Osteocyte (in vitro differentiated cells): Measurements from ENCODE around the gene PLEKHF1. TPM values are rescaled to one million over a fixed set of nuclear protein-coding genes. Genes with fewer than 3 reads are reported as not detected.

Source experiments
- DNase-seq: peaks from one replicate; pipeline ENCODE4 v3.0.0; 2021; ENCODE audit warnings: mixed read lengths; ENCODE audit not compliant: unreplicated experiment; ENCODE audit errors: extremely low spot score
- H3K27ac Mint-ChIP-seq: one replicate; pipeline ENCODE4 v1.8.0; 2021; ENCODE audit warnings: mild to moderate bottlenecking, mixed read lengths; ENCODE audit not compliant: unreplicated experiment
- H3K27me3 Mint-ChIP-seq: one replicate; pipeline ENCODE4 v1.8.0; 2021; ENCODE audit warnings: mixed read lengths; ENCODE audit not compliant: unreplicated experiment
- H3K36me3 Mint-ChIP-seq: one replicate; pipeline ENCODE4 v1.8.0; 2021; ENCODE audit warnings: mixed read lengths; ENCODE audit not compliant: unreplicated experiment
- H3K4me1 Mint-ChIP-seq: one replicate; pipeline ENCODE4 v1.8.0; 2021; ENCODE audit warnings: mixed read lengths; ENCODE audit not compliant: unreplicated experiment
- H3K4me3 Mint-ChIP-seq: one replicate; pipeline ENCODE4 v1.8.0; 2021; ENCODE audit warnings: mild to moderate bottlenecking, moderate library complexity, mixed read lengths; ENCODE audit not compliant: unreplicated experiment
- H3K9me3 Mint-ChIP-seq: one replicate; pipeline ENCODE4 v1.8.0; 2021; ENCODE audit warnings: mixed read lengths; ENCODE audit not compliant: unreplicated experiment
- total RNA-seq: library from RNA; stranded (reverse); gene quantifications from 2 replicates; pipeline ENCODE4 v1.2.1, GENCODE V29; 2021
- TF ChIP-seq, protein P1 (sequence below): fragments of 200-600 bp; sonication (generic); IDR thresholded peaks from 2 replicates; pipeline ENCODE4 v1.5.0; 2021; ENCODE audit warnings: antibody characterized with exemption, mild to moderate bottlenecking, moderate library complexity

The PLEKHF1 gene
- total RNA-seq, 1 donor from 2014 or later: 27.3 TPM

DNA sequence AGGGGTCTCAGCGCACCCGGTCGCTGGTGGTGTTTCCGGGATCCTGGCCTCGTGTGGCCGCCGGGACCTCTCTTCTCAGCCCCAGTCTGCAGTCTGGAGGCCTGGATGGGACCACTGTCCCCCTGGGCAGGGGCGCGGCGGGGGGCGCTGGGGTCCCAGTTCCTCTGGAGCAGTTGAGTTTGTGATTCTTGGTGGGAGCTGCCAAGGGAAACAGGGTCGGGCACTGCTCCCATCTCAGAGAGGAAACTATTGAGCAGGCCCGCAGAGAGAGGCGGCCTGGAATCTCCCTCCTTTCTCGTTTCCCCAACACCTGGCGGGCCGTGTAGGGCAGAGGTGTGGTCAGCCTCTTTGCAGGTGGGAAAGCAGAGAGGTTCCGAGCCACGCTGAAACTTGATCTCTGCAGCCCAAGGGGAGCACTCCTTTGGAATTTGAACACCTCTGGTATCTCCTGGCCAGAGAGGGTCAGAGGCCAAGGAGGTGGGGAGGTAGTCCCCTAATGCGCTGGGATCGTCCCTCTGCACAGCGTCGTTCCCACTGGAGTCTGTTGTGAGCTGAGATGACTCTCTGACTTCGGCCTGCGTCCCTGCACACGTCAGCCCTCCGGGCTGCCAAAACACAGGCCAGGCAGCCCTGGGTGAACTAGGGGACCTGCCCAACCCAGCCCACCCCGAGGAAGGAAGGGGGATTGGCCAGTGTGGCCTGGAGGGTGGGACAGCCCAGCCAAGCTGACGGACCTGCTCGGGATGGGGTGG, 741 bp downstream of the PLEKHF1 start:
- TF ChIP-seq, protein P1, sequence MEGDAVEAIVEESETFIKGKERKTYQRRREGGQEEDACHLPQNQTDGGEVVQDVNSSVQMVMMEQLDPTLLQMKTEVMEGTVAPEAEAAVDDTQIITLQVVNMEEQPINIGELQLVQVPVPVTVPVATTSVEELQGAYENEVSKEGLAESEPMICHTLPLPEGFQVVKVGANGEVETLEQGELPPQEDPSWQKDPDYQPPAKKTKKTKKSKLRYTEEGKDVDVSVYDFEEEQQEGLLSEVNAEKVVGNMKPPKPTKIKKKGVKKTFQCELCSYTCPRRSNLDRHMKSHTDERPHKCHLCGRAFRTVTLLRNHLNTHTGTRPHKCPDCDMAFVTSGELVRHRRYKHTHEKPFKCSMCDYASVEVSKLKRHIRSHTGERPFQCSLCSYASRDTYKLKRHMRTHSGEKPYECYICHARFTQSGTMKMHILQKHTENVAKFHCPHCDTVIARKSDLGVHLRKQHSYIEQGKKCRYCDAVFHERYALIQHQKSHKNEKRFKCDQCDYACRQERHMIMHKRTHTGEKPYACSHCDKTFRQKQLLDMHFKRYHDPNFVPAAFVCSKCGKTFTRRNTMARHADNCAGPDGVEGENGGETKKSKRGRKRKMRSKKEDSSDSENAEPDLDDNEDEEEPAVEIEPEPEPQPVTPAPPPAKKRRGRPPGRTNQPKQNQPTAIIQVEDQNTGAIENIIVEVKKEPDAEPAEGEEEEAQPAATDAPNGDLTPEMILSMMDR: no peak
- peak overlapping the region; percentile 89 for H3K4me3 Mint-ChIP-seq
- no peaks in the 10 kb centered on the region for H3K9me3 Mint-ChIP-seq
- H3K27ac Mint-ChIP-seq: peak overlapping the region; percentile 79
- H3K27me3 Mint-ChIP-seq: no peaks in the 10 kb centered on the region
- peaks cover 73% of the 10 kb centered on the region for H3K4me1 Mint-ChIP-seq
- peaks cover 12% of the 10 kb centered on the region for H3K36me3 Mint-ChIP-seq
- DNase-seq: no peak

DNA sequence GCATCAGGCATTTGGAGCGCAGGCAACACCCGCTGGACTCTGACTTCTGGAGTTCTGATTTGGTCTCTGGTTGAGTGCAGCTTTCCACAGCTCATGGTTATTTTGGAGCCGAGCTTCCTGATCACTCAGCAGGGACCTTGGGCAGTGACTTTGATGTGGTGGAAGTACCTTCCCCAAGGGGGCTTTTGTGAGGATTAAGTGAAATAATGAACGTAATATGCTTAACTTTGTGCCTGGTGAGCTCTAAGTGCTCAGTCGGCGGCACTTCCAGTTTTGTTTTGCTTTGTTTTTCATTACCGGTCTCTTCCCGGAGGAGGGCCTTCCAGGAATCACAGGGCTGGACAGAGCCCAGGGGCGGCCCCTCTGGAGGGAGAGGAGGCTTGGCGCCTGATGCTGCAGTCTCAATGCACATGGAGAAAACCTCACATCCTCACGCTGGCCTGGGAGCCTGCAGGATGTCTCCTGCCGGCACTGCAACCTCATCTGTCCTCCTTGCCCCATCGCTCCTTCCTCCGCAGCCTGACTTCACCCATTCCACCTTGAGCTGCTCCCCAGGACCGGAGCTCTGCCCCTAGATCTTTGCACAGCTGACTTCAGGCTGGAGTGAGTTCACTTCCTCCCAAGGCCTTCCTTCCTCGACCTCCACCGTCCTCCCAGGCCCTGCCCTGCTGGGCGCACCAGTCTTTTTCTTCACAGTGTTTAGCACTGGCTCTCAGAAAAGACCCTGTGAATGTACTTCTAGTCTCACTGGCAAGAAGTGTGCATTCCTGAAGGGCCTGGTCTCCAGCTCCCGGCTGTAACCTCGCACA, 1.5 kb downstream of the PLEKHF1 start:
- Mint-ChIP-seq H3K36me3 (peaks cover 19% of the 10 kb centered on the region), H3K9me3 (no peaks in the 10 kb centered on the region), H3K27ac (peak overlapping the region; percentile 79), H3K27me3 (no peaks in the 10 kb centered on the region), H3K4me3 (peak overlapping the region; percentile 89), H3K4me1 (peaks cover 74% of the 10 kb centered on the region)
- TF ChIP-seq, protein P1: no peak
- DNase-seq: no peak

DNA sequence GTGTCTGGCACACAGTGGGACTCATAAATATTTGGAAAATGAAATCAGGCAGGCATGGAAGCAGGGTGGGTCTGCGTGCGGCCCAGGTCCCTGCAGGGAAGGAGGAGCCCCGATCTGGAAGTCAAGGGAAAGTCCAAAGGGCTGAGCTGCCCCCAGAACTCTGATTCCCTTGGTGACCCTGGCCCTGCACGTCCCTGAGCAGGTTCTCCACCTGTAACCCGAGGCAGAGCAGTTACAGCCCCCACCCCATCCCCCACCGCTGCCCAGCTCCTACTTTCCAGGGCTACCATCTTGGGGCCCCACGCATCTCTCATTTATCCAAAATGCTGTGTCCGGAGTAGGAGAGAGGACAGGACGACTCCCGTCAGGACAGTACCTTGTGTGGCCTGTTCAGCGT, 2.1 kb downstream of the PLEKHF1 start:
- no peak for DNase-seq
- no peaks in the 10 kb centered on the region for H3K9me3 Mint-ChIP-seq
- H3K27ac Mint-ChIP-seq: peak overlapping the region; percentile 79
- H3K4me3 Mint-ChIP-seq: peak overlapping the region; percentile 89
- no peaks in the 10 kb centered on the region for H3K27me3 Mint-ChIP-seq
- H3K4me1 Mint-ChIP-seq: peaks cover 73% of the 10 kb centered on the region
- H3K36me3 Mint-ChIP-seq: peaks cover 21% of the 10 kb centered on the region
- TF ChIP-seq, protein P1: no peak

DNA sequence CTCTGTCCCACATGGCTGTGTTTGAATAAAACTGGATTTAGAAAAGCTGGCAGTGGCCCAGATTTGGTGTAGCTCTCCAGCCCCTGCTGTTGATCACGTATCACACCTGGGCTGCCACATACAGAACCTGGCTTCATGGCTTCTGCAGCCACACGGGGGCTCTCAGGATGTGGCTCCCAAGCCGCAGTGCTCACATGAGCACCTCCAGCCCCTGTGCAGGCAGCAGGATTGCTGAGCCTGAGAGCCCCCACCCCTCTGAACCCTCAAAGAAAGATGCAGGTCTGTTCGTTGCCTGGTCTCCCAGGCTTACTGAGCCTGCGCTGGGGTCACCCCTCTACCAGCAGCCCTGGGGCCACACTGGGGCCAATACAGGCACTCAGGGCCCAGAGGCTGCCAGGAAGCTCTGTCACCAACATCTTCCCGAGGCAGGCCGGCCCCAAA, 2.7 kb downstream of the PLEKHF1 start:
- Mint-ChIP-seq H3K36me3 (peaks cover 25% of the 10 kb centered on the region), H3K4me1 (peaks cover 73% of the 10 kb centered on the region), H3K27me3 (no peaks in the 10 kb centered on the region), H3K9me3 (no peaks in the 10 kb centered on the region), H3K27ac (peak overlapping the region; percentile 79), H3K4me3 (peak overlapping the region; percentile 89)
- TF ChIP-seq, protein P1: no peak
- no peak for DNase-seq
